DOHH2 (cell line): ENCODE results near the gene B3GALNT2.

Experiments
- EZH2phosphoT487 ChIP-seq: fragments of 200-600 bp; sonication (generic); IDR thresholded peaks from 2 replicates; pipeline ENCODE4 v1.6.1; 2017; ENCODE audit warnings: borderline replicate concordance, mild to moderate bottlenecking, antibody characterized with exemption, low read length, moderate library complexity, mixed read lengths
- TF ChIP-seq, protein P1 (sequence below): fragments of 200-600 bp; sonication (generic); IDR thresholded peaks from one replicate; pipeline ENCODE4 v1.5.1; 2014; ENCODE audit warnings: antibody characterized with exemption, mild to moderate bottlenecking, low read depth, low read length; ENCODE audit not compliant: poor library complexity, severe bottlenecking

DNA sequence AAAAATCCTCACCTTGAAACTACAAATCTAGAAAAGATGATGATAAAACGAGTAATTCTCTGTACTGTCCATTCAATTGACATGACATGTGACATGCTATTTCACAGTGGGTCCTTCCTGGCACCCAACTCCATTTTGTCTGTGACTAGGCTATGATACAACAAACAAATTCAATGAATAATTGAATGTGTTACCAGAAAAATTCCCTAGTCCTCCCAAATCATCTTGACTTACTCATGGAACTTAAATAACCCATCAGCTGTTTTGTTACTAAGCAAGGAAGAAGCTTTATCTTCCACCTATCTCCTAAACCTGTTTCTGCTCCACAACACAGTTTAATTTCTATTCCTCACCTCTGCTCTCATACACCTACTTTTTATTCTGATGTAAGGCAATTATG, 30.4 kb downstream of the B3GALNT2 start:
- TF ChIP-seq, protein P1, sequence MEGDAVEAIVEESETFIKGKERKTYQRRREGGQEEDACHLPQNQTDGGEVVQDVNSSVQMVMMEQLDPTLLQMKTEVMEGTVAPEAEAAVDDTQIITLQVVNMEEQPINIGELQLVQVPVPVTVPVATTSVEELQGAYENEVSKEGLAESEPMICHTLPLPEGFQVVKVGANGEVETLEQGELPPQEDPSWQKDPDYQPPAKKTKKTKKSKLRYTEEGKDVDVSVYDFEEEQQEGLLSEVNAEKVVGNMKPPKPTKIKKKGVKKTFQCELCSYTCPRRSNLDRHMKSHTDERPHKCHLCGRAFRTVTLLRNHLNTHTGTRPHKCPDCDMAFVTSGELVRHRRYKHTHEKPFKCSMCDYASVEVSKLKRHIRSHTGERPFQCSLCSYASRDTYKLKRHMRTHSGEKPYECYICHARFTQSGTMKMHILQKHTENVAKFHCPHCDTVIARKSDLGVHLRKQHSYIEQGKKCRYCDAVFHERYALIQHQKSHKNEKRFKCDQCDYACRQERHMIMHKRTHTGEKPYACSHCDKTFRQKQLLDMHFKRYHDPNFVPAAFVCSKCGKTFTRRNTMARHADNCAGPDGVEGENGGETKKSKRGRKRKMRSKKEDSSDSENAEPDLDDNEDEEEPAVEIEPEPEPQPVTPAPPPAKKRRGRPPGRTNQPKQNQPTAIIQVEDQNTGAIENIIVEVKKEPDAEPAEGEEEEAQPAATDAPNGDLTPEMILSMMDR = no peak
- TF ChIP-seq EZH2phosphoT487 = no peak
